GM23338 (cell line): Measurements from ENCODE around the gene PHF24. TPM values are rescaled to one million over a fixed set of nuclear protein-coding genes. Genes with fewer than 3 reads are reported as not detected.

Source experiments
- ATAC-seq: fragments of 200-7000 bp; cut with Tn5 transposase; 3 replicates; pipeline ENCODE4 v1.9.1; 2020
- DNase-seq: peaks from one replicate; pipeline ENCODE4 v3.0.0-alpha.2; 2015; ENCODE audit warnings: low spot score
- H2AFZ ChIP-seq: fragments of 200-600 bp; sonication (generic); 2 replicates; pipeline ENCODE4 v1.8.0; 2016; ENCODE audit warnings: antibody characterized with exemption, mild to moderate bottlenecking, moderate library complexity
- H3F3A ChIP-seq: fragments of 200-600 bp; sonication (generic); replicated peaks from 2 replicates; pipeline ENCODE4 v1.8.0; 2017; ENCODE audit warnings: antibody characterized with exemption, mixed run types, low read depth
- H3K27ac ChIP-seq: fragments of 200-600 bp; sonication (generic); 2 replicates; pipeline ENCODE4 v1.6.1; 2016; ENCODE audit warnings: low read depth
- H3K27me3 ChIP-seq: fragments of 200-600 bp; sonication (generic); 2 replicates; pipeline ENCODE4 v1.8.0; 2016; ENCODE audit warnings: mild to moderate bottlenecking, mixed run types, moderate library complexity; ENCODE audit not compliant: insufficient read depth
- H3K36me3 ChIP-seq: fragments of 200-600 bp; sonication (generic); 2 replicates; pipeline ENCODE4 v1.8.0; 2016; ENCODE audit warnings: mild to moderate bottlenecking; ENCODE audit not compliant: insufficient read depth
- H3K4me1 ChIP-seq: fragments of 200-600 bp; sonication (generic); 2 replicates; pipeline ENCODE4 v1.8.0; 2016; ENCODE audit warnings: mild to moderate bottlenecking, moderate library complexity; ENCODE audit not compliant: insufficient read depth
- H3K4me2 ChIP-seq: fragments of 200-600 bp; sonication (generic); 2 replicates; pipeline ENCODE4 v1.7.1; 2017; ENCODE audit warnings: mixed run types
- H3K4me3 ChIP-seq: fragments of 200-600 bp; sonication (generic); 2 replicates; pipeline ENCODE4 v1.6.1; 2016; ENCODE audit warnings: mixed run types
- H3K79me2 ChIP-seq: fragments of 200-600 bp; sonication (generic); replicated peaks from 2 replicates; pipeline ENCODE4 v1.8.0; 2017; ENCODE audit warnings: mild to moderate bottlenecking; ENCODE audit not compliant: insufficient read depth
- H3K9me2 ChIP-seq: fragments of 200-600 bp; sonication (generic); 2 replicates; pipeline ENCODE4 v1.8.0; 2017; ENCODE audit not compliant: insufficient read depth
- H4K20me1 ChIP-seq: fragments of 200-600 bp; sonication (generic); replicated peaks from 2 replicates; pipeline ENCODE4 v1.8.0; 2017; ENCODE audit warnings: mild to moderate bottlenecking; ENCODE audit not compliant: insufficient read depth
- H3K27ac Mint-ChIP-seq: 2 replicates; pipeline ENCODE4 v1.8.0; 2020; ENCODE audit warnings: inconsistent platforms, mild to moderate bottlenecking, moderate library complexity, mixed read lengths
- H3K27me3 Mint-ChIP-seq: 3 replicates; pipeline ENCODE4 v1.8.0; 2022; ENCODE audit warnings: low read depth, mild to moderate bottlenecking, moderate library complexity, mixed read lengths, inconsistent platforms; ENCODE audit not compliant: insufficient read depth, poor library complexity
- H3K36me3 Mint-ChIP-seq: 3 replicates; pipeline ENCODE4 v1.8.0; 2021; ENCODE audit warnings: low read depth, mild to moderate bottlenecking, inconsistent platforms, moderate library complexity, mixed read lengths
- H3K4me1 Mint-ChIP-seq: 3 replicates; pipeline ENCODE4 v1.8.0; 2020; ENCODE audit warnings: mild to moderate bottlenecking, inconsistent platforms, mixed read lengths
- H3K4me3 Mint-ChIP-seq: 3 replicates; pipeline ENCODE4 v1.8.0; 2021; ENCODE audit warnings: moderate library complexity, mild to moderate bottlenecking, inconsistent platforms, mixed read lengths
- H3K9me3 Mint-ChIP-seq: 3 replicates; pipeline ENCODE4 v1.8.0; 2020; ENCODE audit warnings: moderate library complexity, mild to moderate bottlenecking, inconsistent platforms, mixed read lengths
- CREB1 ChIP-seq: fragments of 250-450 bp; sonication (Bioruptor Pico); IDR thresholded peaks from 2 replicates; pipeline ENCODE4 v1.5.0; 2020; ENCODE audit warnings: low read depth, mild to moderate bottlenecking, moderate library complexity
- EZH2 ChIP-seq: fragments of 200-600 bp; sonication (generic); IDR thresholded peaks from one replicate; pipeline ENCODE4 v1.8.0; 2017; ENCODE audit warnings: antibody characterized with exemption, mild to moderate bottlenecking, low read depth; ENCODE audit not compliant: unreplicated experiment
- EZH2phosphoT487 ChIP-seq: fragments of 200-600 bp; sonication (generic); IDR thresholded peaks from one replicate; pipeline ENCODE4 v1.8.1; 2018; ENCODE audit warnings: antibody characterized with exemption; ENCODE audit not compliant: unreplicated experiment
- JUNB ChIP-seq: IDR thresholded peaks from one replicate; pipeline ENCODE4 v1.6.1; 2016; ENCODE audit warnings: antibody characterized with exemption; ENCODE audit not compliant: unreplicated experiment
- NANOG ChIP-seq: IDR thresholded peaks from 2 replicates; pipeline ENCODE4 v1.6.1; 2016; ENCODE audit warnings: antibody characterized with exemption, borderline replicate concordance
- POLR2AphosphoS5 ChIP-seq: IDR thresholded peaks from 2 replicates; pipeline ENCODE4 v1.6.1; 2016; ENCODE audit warnings: antibody characterized with exemption, low read depth
- REST ChIP-seq: IDR thresholded peaks from one replicate; pipeline ENCODE4 v1.6.1; 2018; ENCODE audit warnings: antibody characterized with exemption; ENCODE audit not compliant: unreplicated experiment
- STAT1 ChIP-seq: IDR thresholded peaks from one replicate; pipeline ENCODE4 v1.6.1; 2016; ENCODE audit warnings: antibody characterized with exemption; ENCODE audit not compliant: unreplicated experiment
- ZNF114 ChIP-seq: fragments of 250-450 bp; sonication (Bioruptor Pico); IDR thresholded peaks from 2 replicates; pipeline ENCODE4 v1.5.0; 2020; ENCODE audit warnings: mild to moderate bottlenecking, moderate library complexity
- ZNF331 ChIP-seq: fragments of 250-450 bp; sonication (Bioruptor Pico); IDR thresholded peaks from 2 replicates; pipeline ENCODE4 v1.5.0; 2020; ENCODE audit warnings: low read depth, mild to moderate bottlenecking, moderate library complexity
- polyA plus RNA-seq: library from polyadenylated mRNA; unstranded; fragments of >200 nt; fragmentation: Nextera tagmentation; extraction: Ambion mirVana; gene quantifications from 2 replicates; pipeline ENCODE4 v1.2.1, GENCODE V29; 2016
- total RNA-seq: library from RNA; depleted of rRNA; stranded (reverse); fragments of >200 nt; shearing (Covaris generic); gene quantifications from 2 replicates; pipeline ENCODE4 v1.2.3, GENCODE V29; 2014
- TF ChIP-seq, protein P1 (sequence below), 2 experiments: fragments of 200-600 bp in 1 of 2; sonication (generic) in 1 of 2; conservative IDR thresholded peaks; 2 replicates each; pipeline versions ENCODE4 v1.5.1 to v1.6.1; 2016 to 2017; ENCODE audit warnings: antibody characterized with exemption in 2 of 2, low read depth in 2 of 2, mild to moderate bottlenecking in 2 of 2, moderate library complexity in 1 of 2
- TF ChIP-seq, protein P2 (sequence below): IDR thresholded peaks from 2 replicates; pipeline ENCODE4 v1.6.1; 2016; ENCODE audit warnings: antibody characterized with exemption
- TF ChIP-seq, protein P3 (sequence below): fragments of 250-450 bp; sonication (Bioruptor Pico); IDR thresholded peaks from 2 replicates; pipeline ENCODE4 v1.5.0; 2020; ENCODE audit warnings: mild to moderate bottlenecking, moderate library complexity

PHF24 gene
- total and polyA plus RNA-seq, 2 experiments from 2014 or later = 0.05 to 0.14 TPM

DNA sequence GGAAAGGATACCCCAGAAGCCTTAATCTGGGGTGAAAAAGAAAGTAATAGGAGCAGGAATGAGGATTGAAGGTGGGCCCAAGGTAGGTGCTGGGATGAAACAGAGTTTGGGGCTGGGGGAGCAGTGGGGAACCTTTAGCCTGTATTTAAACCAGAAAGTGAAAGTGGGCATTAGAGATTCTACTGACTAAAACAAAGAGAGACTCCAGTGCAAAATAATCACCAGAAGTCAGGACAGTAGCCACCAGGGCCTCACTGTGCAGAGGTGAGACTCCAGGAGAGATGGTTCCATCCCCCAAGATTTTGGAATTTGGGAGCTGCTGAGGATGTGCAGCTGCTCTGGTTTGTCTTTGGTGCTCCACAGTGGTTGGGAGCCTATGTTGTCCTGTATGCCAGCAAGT lies 44.5 kb downstream of the PHF24 start:
- no peaks in the 10 kb centered on the region; the same call in 2 of the 3 replicates for H3K9me3 Mint-ChIP-seq
- no peak overlapping the region for H2AFZ ChIP-seq
- no peaks in the 10 kb centered on the region for H4K20me1 ChIP-seq
- H3K4me3 Mint-ChIP-seq = no peak overlapping the region
- TF ChIP-seq, protein P1, sequence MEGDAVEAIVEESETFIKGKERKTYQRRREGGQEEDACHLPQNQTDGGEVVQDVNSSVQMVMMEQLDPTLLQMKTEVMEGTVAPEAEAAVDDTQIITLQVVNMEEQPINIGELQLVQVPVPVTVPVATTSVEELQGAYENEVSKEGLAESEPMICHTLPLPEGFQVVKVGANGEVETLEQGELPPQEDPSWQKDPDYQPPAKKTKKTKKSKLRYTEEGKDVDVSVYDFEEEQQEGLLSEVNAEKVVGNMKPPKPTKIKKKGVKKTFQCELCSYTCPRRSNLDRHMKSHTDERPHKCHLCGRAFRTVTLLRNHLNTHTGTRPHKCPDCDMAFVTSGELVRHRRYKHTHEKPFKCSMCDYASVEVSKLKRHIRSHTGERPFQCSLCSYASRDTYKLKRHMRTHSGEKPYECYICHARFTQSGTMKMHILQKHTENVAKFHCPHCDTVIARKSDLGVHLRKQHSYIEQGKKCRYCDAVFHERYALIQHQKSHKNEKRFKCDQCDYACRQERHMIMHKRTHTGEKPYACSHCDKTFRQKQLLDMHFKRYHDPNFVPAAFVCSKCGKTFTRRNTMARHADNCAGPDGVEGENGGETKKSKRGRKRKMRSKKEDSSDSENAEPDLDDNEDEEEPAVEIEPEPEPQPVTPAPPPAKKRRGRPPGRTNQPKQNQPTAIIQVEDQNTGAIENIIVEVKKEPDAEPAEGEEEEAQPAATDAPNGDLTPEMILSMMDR (conservative IDR thresholded peaks at IDR 0.05; ENCODE audit: low read depth in 2 of 2) = no peak
- TF ChIP-seq EZH2 (no peak), CREB1 (CRISPR knock-in tag) (no peak), JUNB (no peak), ZNF114 (CRISPR knock-in tag) (no peak), STAT1 (no peak), REST (no peak), EZH2phosphoT487 (no peak), NANOG (no peak), ZNF331 (no peak), POLR2AphosphoS5 (no peak)
- TF ChIP-seq, protein P2, sequence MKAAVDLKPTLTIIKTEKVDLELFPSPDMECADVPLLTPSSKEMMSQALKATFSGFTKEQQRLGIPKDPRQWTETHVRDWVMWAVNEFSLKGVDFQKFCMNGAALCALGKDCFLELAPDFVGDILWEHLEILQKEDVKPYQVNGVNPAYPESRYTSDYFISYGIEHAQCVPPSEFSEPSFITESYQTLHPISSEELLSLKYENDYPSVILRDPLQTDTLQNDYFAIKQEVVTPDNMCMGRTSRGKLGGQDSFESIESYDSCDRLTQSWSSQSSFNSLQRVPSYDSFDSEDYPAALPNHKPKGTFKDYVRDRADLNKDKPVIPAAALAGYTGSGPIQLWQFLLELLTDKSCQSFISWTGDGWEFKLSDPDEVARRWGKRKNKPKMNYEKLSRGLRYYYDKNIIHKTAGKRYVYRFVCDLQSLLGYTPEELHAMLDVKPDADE = no peak
- TF ChIP-seq, protein P3, sequence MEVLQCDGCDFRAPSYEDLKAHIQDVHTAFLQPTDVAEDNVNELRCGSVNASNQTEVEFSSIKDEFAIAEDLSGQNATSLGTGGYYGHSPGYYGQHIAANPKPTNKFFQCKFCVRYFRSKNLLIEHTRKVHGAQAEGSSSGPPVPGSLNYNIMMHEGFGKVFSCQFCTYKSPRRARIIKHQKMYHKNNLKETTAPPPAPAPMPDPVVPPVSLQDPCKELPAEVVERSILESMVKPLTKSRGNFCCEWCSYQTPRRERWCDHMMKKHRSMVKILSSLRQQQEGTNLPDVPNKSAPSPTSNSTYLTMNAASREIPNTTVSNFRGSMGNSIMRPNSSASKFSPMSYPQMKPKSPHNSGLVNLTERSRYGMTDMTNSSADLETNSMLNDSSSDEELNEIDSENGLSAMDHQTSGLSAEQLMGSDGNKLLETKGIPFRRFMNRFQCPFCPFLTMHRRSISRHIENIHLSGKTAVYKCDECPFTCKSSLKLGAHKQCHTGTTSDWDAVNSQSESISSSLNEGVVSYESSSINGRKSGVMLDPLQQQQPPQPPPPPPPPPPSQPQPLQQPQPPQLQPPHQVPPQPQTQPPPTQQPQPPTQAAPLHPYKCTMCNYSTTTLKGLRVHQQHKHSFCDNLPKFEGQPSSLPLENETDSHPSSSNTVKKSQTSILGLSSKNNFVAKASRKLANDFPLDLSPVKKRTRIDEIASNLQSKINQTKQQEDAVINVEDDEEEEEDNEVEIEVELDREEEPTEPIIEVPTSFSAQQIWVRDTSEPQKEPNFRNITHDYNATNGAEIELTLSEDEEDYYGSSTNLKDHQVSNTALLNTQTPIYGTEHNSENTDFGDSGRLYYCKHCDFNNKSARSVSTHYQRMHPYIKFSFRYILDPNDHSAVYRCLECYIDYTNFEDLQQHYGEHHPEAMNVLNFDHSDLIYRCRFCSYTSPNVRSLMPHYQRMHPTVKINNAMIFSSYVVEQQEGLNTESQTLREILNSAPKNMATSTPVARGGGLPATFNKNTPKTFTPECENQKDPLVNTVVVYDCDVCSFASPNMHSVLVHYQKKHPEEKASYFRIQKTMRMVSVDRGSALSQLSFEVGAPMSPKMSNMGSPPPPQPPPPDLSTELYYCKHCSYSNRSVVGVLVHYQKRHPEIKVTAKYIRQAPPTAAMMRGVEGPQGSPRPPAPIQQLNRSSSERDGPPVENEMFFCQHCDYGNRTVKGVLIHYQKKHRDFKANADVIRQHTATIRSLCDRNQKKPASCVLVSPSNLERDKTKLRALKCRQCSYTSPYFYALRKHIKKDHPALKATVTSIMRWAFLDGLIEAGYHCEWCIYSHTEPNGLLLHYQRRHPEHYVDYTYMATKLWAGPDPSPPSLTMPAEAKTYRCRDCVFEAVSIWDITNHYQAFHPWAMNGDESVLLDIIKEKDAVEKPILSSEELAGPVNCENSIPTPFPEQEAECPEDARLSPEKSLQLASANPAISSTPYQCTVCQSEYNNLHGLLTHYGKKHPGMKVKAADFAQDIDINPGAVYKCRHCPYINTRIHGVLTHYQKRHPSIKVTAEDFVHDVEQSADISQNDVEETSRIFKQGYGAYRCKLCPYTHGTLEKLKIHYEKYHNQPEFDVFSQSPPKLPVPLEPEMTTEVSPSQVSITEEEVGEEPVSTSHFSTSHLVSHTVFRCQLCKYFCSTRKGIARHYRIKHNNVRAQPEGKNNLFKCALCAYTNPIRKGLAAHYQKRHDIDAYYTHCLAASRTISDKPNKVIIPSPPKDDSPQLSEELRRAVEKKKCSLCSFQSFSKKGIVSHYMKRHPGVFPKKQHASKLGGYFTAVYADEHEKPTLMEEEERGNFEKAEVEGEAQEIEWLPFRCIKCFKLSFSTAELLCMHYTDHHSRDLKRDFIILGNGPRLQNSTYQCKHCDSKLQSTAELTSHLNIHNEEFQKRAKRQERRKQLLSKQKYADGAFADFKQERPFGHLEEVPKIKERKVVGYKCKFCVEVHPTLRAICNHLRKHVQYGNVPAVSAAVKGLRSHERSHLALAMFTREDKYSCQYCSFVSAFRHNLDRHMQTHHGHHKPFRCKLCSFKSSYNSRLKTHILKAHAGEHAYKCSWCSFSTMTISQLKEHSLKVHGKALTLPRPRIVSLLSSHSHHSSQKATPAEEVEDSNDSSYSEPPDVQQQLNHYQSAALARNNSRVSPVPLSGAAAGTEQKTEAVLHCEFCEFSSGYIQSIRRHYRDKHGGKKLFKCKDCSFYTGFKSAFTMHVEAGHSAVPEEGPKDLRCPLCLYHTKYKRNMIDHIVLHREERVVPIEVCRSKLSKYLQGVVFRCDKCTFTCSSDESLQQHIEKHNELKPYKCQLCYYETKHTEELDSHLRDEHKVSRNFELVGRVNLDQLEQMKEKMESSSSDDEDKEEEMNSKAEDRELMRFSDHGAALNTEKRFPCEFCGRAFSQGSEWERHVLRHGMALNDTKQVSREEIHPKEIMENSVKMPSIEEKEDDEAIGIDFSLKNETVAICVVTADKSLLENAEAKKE (CRISPR knock-in tag) = no peak
- no peak for DNase-seq
- H3K27me3 Mint-ChIP-seq = peaks cover 6% of the 10 kb centered on the region
- peaks cover 11% of the 10 kb centered on the region for H3K36me3 Mint-ChIP-seq
- no peak for ATAC-seq
- no peaks in the 10 kb centered on the region for H3K27me3 ChIP-seq
- peaks cover 40% of the 10 kb centered on the region for H3K4me1 Mint-ChIP-seq
- H3K27ac Mint-ChIP-seq = no peak overlapping the region
- no peak overlapping the region for H3K4me2 ChIP-seq
- no peaks in the 10 kb centered on the region for H3K36me3 ChIP-seq
- no peaks in the 10 kb centered on the region for H3K79me2 ChIP-seq
- H3K9me2 ChIP-seq = 0 out of 2 replicates have a peak, but pooled peaks cover 20% of the 10 kb centered on the region
- H3F3A ChIP-seq = no peaks in the 10 kb centered on the region
- H3K4me1 ChIP-seq = peaks cover 19% of the 10 kb centered on the region; the same call in 1 of the 2 replicates
- H3K4me3 ChIP-seq = no peak overlapping the region
- H3K27ac ChIP-seq = no peak overlapping the region
